GM20431 (cell line): ENCODE results near the gene RUSF1.
"Not testable (repeated sequence)": the region's sequence is repeated elsewhere in the genome, so short reads cannot be mapped to it uniquely, and the experiment has no call there.

Experiments
- in situ Hi-C: fragments of 300-500 bp; cut with MseI, MboI; formaldehyde crosslinking; loops from one replicate; pipeline ENCODE4 v1.15.0; 2020; ENCODE audit warnings: low sequenced_read_pairs; ENCODE audit not compliant: unreplicated experiment

RUSF1 gene

DNA sequence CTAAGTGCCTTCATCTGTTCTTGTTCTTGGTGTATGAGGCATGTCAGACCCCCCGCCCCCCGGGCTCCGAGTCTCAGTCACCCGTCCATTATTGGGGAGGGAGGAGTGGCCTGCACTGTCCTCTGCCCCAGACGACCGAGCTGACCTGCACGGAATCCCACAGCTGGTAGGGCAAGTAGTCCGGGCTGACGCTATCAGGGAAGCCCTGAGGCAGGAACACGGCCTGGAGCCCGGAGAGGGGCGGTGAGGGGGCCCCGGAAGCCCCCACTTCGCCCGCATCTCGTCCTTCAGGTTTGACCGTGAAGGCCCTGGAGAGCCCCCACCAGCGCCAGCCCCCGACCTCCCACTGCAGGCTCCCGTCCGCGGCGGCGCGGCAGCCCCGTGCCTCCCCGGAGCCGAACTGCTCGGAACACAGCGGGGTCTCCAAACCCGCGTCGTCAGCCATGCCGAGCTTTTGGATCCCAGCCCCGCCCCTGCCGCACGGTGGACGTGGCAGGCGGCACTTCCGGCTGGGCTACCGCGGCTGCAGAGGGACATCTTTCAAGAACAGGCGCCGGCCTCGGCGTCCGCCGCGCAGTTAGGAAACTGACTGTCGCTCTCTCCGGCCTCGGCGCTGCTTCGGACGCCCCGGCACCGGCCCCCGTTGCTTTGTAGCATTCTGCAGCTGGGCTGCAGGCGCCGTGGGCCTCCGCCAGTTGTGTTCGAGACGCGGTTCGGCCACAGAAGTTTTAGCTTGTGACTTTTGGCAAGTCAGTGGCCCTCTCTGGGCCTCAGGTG lies at the start of gene RUSF1:
Gene RUSF1 (minus strand): TSS at position 463 of the 777 bp plus-strand sequence. CDS start 18 bp downstream, at position 445.
- in situ Hi-C loops = no loop called here

DNA sequence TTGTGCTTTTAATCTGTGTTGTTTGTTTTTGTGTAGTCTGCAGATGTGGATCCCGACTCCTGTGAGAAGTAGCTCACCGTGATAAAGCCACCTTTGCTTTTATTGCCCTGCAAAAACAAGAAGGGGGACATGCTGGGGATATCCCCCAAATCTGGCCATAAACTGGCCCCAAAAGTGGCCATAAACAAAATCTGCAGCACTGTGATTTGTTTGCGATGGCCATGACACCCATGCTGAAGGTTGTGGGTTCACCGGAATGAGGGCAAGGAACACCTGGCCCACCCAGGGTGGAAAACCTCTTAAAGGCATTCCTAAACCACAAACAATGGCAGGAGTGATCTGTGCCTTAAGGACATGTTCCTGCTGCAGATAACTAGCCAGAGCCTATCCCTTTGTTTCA lies 34.6 kb upstream of the RUSF1 start:
- in situ Hi-C loops = no loop called here

GRCh38 chr16:31539762-31540161 lies 31.6 kb upstream of the RUSF1 start:
- in situ Hi-C loops = not testable (repeated sequence)

- in situ Hi-C loops = not testable (repeated sequence)
Measured at GRCh38 chr16:31538243-31538598, 30.0 kb upstream of the RUSF1 start.

GRCh38 chr16:31537362-31538242 lies 29.4 kb upstream of the RUSF1 start:
- in situ Hi-C loops = no loop called here

DNA sequence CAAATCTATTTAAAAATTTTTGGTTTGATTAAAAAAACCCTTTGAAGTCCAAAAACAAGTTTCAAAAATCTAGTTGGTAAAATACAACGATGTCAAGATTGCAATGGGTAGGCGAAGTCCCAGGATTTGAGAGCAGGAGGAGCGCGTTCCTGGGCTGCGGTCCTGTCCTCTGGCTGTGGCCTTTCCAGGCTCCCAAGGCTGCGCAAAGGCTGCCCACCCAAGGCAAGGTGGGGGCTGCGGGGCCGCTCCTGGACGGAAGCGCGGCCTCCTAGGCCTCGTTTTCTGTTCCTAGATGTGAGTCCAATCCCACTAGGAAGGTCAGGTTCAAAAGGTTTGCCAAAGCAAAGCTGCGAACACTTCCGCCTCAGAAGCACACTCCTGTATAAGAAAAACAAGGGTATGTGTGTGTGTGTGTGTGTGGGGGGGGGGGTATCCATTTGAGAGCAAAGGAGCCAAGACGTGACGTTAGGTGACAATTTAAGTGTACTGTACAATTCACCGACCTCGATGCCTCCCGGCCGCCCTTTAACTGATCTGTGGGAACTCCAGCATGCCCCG lies 28.7 kb upstream of the RUSF1 start:
- in situ Hi-C loops = no loop called here

GRCh38 chr16:31535737-31536136 lies 27.5 kb upstream of the RUSF1 start:
- in situ Hi-C loops = no loop called here

DNA sequence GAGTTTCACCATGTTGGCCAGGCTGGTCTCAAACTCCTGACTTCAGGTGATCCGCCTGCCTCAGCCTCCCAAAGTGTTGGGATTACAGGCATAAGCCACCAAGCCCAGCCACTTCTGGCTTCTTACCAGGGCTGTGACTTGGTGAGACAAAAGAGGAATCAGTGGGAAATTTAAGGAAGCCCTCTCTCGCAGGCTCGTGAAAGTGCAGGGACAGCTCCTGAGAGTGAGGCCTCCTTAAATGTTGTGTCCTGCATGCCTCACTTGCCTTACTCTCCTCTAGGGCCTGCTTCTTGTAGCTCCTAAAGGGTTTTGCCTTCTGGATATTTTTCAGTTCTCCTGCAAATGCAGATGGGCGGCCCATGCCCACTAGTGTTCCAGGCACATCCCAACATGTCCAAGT lies 24.7 kb upstream of the RUSF1 start:
- in situ Hi-C loops = no loop called here

- in situ Hi-C loops = no loop called here
Measured at GRCh38 chr16:31532120-31532519, 23.9 kb upstream of the RUSF1 start.

GRCh38 chr16:31531096-31531495 lies 22.9 kb upstream of the RUSF1 start:
- in situ Hi-C loops = no loop called here

- in situ Hi-C loops = no loop called here
Measured at GRCh38 chr16:31530405-31530804, 22.2 kb upstream of the RUSF1 start.

DNA sequence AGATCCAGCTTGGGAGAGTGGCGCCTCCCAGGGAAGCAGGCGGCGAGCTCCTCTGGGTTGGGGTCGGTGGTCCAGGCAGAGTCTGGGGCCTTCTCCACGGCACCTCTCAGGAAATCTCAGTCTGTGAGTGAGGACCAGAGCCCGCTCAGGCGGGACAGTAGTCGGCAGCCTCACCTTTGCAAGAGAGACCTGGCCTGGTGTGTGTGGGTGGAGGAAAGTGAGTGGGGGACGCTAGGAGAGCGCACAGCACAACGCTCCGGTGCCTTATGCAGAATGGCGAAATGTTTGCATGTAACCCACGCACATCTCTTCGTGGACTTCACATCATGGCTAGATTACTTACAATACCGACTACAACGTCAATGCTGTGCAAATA lies 21.7 kb upstream of the RUSF1 start:
- in situ Hi-C loops = no loop called here

- in situ Hi-C loops = no loop called here
Measured at GRCh38 chr16:31529108-31529936, 21.1 kb upstream of the RUSF1 start.

GRCh38 chr16:31528523-31529107 lies 20.4 kb upstream of the RUSF1 start:
- in situ Hi-C loops = no loop called here

- in situ Hi-C loops = no loop called here
Measured at GRCh38 chr16:31527734-31528274, 19.6 kb upstream of the RUSF1 start, which contains the start of gene AHSP. AHSP (plus strand) TSS chr16:31527900; CDS start chr16:31528140, 240 bp downstream.

DNA sequence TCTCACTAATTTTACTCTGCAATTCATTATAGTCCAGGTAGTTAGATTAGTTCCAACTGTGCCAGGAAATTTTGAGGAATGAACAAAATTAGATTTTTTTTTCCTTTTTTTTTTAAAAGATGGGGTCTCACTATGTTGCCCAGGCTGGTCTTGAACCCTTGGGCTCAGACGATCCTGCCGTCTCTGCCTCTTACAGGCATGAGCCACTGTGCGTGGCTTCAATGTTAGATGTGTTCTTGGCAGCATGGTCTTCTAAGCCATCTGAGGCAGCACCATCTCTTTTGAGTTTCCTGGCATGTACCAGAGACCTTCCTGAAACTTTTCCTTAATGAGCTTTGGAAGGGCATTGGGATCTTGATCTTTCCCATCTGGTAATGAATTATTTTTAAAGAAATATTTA lies 16.9 kb upstream of the RUSF1 start:
- in situ Hi-C loops = no loop called here

DNA sequence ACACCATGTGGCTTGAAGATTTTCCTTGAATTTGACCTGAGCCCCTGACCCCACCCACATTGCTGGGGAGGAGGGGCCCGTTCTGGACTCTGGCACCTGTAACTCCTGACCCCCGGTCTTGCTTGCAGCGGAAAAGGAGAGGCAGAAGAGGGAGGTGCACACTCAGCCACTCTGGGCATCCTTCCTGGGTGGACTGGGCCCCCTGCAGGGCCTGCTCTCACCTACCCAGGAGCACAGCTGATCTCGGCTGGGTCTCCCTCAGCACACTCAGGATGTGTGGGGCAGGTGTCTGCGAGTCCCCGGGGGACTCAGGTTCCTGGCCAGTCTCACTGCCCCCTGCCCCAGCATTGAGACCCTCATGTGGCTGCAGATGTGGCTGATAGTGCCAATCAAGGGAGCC lies 15.6 kb upstream of the RUSF1 start:
- in situ Hi-C loops = not testable (repeated sequence)

DNA sequence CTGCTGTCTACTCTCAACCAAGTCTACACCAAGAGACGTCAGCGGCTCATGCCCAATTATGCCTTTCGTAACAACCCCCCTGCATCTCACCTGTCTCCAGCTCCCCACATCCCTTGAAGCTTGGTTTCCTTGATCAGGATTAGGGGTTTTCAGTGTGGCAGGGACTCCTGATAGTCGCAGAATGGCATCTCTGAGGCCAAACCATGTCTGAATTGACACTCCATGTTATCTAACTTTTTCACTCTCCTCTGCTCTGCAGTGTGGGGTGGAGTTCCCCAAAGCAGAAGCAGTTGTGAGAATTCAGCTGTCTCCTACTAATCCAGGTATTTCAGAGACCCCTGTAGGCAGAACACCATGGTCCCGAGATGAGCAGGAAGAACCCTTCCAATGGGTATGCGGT lies 13.9 kb upstream of the RUSF1 start:
- in situ Hi-C loops = no loop called here

DNA sequence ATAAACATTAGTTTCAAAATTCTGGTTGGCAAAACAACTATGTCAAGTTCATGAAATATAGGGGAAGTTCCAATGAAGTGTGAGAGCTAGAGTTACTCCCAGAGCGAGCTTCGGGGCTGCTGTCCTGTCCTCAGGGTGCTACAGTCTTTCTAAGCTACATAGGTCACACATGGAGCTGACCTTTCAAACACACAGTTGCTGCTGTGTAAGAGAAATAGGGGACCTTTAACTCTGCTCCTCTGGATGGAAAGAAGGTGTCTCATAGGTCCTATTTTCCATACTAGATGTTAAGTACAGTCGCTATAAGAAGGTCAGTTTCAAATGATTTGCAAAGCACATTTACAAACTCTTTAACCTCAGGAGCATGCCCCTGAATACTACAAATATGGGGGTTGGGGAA lies 13.2 kb upstream of the RUSF1 start:
- in situ Hi-C loops = no loop called here
